Measurements from ENCODE around the gene USP31.

The USP31 gene

DNA sequence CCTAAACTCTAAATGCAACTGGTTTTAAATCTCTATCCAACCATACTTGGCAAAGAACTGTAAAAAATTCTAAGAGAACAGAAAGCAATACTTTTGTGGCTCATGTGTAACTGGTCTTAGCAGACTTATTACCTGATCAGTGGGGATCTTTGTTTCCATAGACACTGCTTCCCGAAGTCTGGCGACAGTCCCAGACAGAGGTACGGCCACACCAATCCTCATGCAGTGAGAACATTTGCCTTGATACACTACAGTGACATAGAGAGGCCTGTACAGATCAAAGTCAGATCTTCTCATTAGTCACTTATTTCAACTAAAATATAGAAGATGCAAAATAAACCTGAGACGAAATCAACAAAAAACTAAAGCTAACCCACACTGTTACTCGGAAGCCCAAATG, 43.9 kb downstream of the USP31 start:
- Histone ChIP-seq H3K4me1 (ENCODE audit: insufficient read depth, low read length, severe bottlenecking) (peaks cover 2% of the 10 kb centered on the region), H3K79me2 (ENCODE audit: insufficient read depth, low read length) (no peaks in the 10 kb centered on the region), H3K9ac (ENCODE audit: low read length) (no peak overlapping the region), H3K4me2 (ENCODE audit: low read length) (no peak overlapping the region), H3K36me3 (ENCODE audit: insufficient read depth, low read length) (peaks cover 38% of the 10 kb centered on the region), H3F3A (ENCODE audit: insufficient read depth, low read length) (no peaks in the 10 kb centered on the region), H3K27me3 (ENCODE audit: insufficient read depth, low read length) (no peaks in the 10 kb centered on the region), H3K27ac (ENCODE audit: low read depth, low read length, poor library complexity, severe bottlenecking) (no peak overlapping the region), H2AFZ (ENCODE audit: low read length) (no peak overlapping the region), H3K4me3 (ENCODE audit: low read depth, low read length, poor library complexity, severe bottlenecking) (no peak overlapping the region), H3K9me2 (ENCODE audit: low read depth, low read length) (no peaks in the 10 kb centered on the region), H3K9me3 (ENCODE audit: low read length) (no peaks in the 10 kb centered on the region), H4K20me1 (ENCODE audit: insufficient read depth, low read length) (no peaks in the 10 kb centered on the region)
- TF ChIP-seq EZH2 (IDR thresholded peaks at IDR 0.05; ENCODE audit: borderline replicate concordance, low read length) = no peak
- TF ChIP-seq, protein P1, sequence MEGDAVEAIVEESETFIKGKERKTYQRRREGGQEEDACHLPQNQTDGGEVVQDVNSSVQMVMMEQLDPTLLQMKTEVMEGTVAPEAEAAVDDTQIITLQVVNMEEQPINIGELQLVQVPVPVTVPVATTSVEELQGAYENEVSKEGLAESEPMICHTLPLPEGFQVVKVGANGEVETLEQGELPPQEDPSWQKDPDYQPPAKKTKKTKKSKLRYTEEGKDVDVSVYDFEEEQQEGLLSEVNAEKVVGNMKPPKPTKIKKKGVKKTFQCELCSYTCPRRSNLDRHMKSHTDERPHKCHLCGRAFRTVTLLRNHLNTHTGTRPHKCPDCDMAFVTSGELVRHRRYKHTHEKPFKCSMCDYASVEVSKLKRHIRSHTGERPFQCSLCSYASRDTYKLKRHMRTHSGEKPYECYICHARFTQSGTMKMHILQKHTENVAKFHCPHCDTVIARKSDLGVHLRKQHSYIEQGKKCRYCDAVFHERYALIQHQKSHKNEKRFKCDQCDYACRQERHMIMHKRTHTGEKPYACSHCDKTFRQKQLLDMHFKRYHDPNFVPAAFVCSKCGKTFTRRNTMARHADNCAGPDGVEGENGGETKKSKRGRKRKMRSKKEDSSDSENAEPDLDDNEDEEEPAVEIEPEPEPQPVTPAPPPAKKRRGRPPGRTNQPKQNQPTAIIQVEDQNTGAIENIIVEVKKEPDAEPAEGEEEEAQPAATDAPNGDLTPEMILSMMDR (IDR thresholded peaks at IDR 0.05; ENCODE audit: low read length) = no peak

DNA sequence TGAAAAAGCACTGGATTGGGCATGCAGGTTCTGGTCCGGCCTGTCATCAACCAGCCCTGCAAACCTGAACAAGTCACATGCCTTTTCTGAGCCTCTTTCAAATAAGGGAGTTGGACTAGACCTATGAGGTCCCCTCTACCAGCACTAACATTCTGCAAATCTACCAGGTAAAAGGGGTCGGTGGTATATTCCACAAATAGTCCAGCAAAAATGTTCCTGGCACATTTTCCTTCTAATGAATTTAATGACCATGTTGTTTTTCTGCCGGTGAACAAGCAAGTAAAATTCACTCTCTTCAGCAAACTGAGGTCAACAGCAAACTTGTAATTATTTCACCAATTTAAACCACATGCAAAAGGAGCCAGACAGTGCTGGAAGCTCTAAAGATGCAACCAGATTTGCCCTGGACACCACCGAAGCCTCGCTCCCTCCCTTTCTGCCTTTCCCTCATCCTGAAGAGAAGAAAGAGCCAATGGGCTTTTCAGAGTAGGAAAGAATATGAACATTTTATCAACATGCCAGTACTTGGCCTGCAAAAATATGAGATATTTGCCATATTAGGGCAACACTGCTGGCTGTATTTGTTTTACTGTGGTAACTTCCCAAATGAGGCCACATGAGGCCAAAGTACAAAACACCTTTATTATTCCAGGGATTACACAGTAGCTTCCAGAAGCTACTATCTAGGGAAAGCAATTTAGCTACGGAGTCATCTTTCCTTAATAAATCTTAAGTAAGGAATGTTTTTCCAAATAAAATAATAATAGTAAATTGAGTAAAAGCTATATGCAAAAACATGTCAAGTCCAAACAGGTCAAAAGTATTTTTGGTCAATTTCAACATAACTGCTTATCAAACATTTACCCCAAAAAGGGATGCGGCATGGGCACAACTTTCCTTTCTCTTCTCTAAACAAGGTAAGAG, 45.0 kb downstream of the USP31 start:
- Histone ChIP-seq H2AFZ (ENCODE audit: low read length) (no peak overlapping the region), H3F3A (ENCODE audit: insufficient read depth, low read length) (no peaks in the 10 kb centered on the region), H4K20me1 (ENCODE audit: insufficient read depth, low read length) (no peaks in the 10 kb centered on the region), H3K79me2 (ENCODE audit: insufficient read depth, low read length) (no peaks in the 10 kb centered on the region), H3K36me3 (ENCODE audit: insufficient read depth, low read length) (peaks cover 47% of the 10 kb centered on the region), H3K9ac (ENCODE audit: low read length) (no peak overlapping the region), H3K4me3 (ENCODE audit: low read depth, low read length, poor library complexity, severe bottlenecking) (no peak overlapping the region), H3K27ac (ENCODE audit: low read depth, low read length, poor library complexity, severe bottlenecking) (no peak overlapping the region), H3K9me2 (ENCODE audit: low read depth, low read length) (no peaks in the 10 kb centered on the region), H3K4me1 (ENCODE audit: insufficient read depth, low read length, severe bottlenecking) (peaks cover 2% of the 10 kb centered on the region), H3K27me3 (ENCODE audit: insufficient read depth, low read length) (no peaks in the 10 kb centered on the region), H3K4me2 (ENCODE audit: low read length) (no peak overlapping the region), H3K9me3 (ENCODE audit: low read length) (peaks cover 7% of the 10 kb centered on the region; the same call in 1 of the 2 replicates)
- TF ChIP-seq, protein P1 (IDR thresholded peaks at IDR 0.05; ENCODE audit: low read length) = no peak
- TF ChIP-seq EZH2 (IDR thresholded peaks at IDR 0.05; ENCODE audit: borderline replicate concordance, low read length) = no peak

- H2AFZ ChIP-seq (ENCODE audit: low read length) = no peak overlapping the region
- no peak overlapping the region for H3K4me3 ChIP-seq (ENCODE audit: low read depth, low read length, poor library complexity, severe bottlenecking)
- H3K9me2 ChIP-seq (ENCODE audit: low read depth, low read length) = no peaks in the 10 kb centered on the region
- H3K9ac ChIP-seq (ENCODE audit: low read length) = no peak overlapping the region
- H3K79me2 ChIP-seq (ENCODE audit: insufficient read depth, low read length) = no peaks in the 10 kb centered on the region
- H3K4me2 ChIP-seq (ENCODE audit: low read length) = no peak overlapping the region
- no peak for TF ChIP-seq EZH2 (IDR thresholded peaks at IDR 0.05; ENCODE audit: borderline replicate concordance, low read length)
- TF ChIP-seq, protein P1 (IDR thresholded peaks at IDR 0.05; ENCODE audit: low read length) = no peak
- no peaks in the 10 kb centered on the region for H4K20me1 ChIP-seq (ENCODE audit: insufficient read depth, low read length)
- H3K36me3 ChIP-seq (ENCODE audit: insufficient read depth, low read length) = peaks cover 48% of the 10 kb centered on the region
- no peaks in the 10 kb centered on the region for H3K27me3 ChIP-seq (ENCODE audit: insufficient read depth, low read length)
- no peak overlapping the region for H3K27ac ChIP-seq (ENCODE audit: low read depth, low read length, poor library complexity, severe bottlenecking)
- peaks cover 7% of the 10 kb centered on the region; the same call in 1 of the 2 replicates for H3K9me3 ChIP-seq (ENCODE audit: low read length)
- H3K4me1 ChIP-seq (ENCODE audit: insufficient read depth, low read length, severe bottlenecking) = peaks cover 2% of the 10 kb centered on the region
- H3F3A ChIP-seq (ENCODE audit: insufficient read depth, low read length) = no peaks in the 10 kb centered on the region
These were observed 45.6 kb downstream of the USP31 start for GRCh38 chr16:23103603-23104002.

All from OCI-LY1 (cell line).